H4 (cell line): Measurements from ENCODE around the gene PLCL1. TPM values are rescaled to one million over a fixed set of nuclear protein-coding genes. Genes with fewer than 3 reads are reported as not detected.

Experiments
- DNase-seq: peaks from one replicate; pipeline ENCODE4 v3.0.0-alpha.2; 2015; ENCODE audit warnings: low spot score
- total RNA-seq: library from RNA; depleted of rRNA; stranded (reverse); fragments of >200 nt; shearing (Covaris generic); gene quantifications from 2 replicates; pipeline ENCODE4 v1.2.3, GENCODE V29; 2014

Gene PLCL1
- total RNA-seq, 1 experiment from 2014 or later = 0.19 TPM

DNA sequence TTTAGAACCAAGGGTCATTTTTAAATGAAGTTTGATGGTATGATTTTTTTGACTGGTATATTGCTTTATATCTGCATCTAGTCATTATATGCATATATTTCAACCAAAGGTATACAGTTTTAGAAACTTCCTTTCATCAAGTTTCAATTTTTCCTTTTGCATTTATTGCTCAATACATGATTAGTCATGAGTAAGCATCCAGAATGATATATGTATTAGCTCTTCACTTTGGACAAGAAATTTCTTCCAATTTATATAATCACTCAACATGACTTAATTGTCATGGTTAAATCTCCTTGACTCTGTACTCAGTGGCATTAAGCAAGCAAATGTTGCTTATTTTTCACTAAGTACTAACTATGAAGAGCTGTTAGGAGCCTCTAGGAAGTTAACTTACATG is 123.6 kb downstream of the PLCL1 start:
- no peak for DNase-seq

GRCh38 chr2:197929008-197929885 is 124.9 kb downstream of the PLCL1 start:
- DNase-seq = no peak

DNA sequence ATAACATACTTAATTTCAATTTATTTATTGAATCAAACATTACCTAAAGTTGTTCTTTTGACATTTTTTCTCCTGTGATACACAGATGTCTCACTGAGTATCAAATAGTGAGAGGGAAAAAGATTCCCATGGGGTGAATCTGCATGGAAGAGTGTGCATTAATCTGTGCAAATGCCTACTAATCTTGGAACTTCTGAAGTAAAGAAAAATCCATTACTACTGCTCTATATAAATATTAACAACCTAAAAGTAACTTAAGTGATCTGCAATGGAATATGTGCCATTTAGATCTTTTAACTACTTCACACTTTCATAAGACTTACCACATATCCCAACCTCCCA is 125.5 kb downstream of the PLCL1 start:
- no peak for DNase-seq

- DNase-seq = no peak
Observed at GRCh38 chr2:197930570-197931278, 126.3 kb downstream of the PLCL1 start.

DNA sequence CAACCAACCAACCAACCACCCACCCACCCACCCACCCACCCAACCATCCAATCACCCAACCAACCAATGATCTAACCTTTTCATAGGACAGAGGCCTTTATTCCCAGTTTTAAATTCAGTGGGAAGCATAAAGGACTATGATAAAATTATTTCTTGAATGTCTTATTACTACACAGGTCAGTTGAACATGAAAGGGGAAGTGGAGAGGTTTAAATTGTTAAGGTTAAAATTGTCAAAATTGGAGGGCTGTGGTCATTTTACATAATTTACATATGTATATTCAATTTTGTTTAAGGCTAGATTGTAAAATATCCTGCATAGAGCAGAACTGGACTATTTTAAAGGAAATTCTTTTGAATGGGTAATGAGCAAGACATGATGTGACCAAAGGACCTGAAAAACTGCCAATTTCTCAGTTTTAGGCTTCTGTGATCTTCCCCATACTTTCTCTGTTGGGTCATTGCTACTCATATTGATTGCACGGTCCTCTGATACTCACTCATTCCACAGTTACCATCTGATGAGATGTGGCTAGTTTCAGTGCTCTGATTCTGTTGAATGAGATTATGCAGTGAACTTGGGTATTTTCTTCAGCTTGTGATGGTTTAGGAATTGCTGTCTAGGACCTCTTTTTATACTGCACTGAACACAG is 127.4 kb downstream of the PLCL1 start:
- no peak for DNase-seq

DNA sequence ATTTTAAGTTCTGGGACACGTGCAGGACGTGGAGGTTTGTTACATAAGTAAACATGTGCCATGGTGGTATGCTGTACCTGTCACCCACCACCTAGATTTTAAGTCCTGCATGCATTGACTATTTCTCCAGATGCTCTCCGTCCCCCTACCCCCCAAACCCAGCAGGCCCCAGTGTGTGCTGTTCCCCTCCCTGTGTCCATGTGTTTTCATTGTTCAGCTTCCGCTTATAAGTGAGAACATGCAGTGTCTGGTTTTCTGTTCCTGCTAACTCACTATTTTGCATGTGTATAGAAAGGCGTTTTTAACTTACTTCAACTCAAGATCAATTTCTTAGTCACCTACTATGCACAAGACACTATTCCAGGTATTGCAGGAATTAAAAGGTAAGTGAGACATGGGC is 128.0 kb downstream of the PLCL1 start:
- no peak for DNase-seq

- DNase-seq = no peak
Observed at GRCh38 chr2:197934261-197934933, 130.0 kb downstream of the PLCL1 start.

GRCh38 chr2:197934934-197935289 is 130.5 kb downstream of the PLCL1 start:
- no peak for DNase-seq

DNA sequence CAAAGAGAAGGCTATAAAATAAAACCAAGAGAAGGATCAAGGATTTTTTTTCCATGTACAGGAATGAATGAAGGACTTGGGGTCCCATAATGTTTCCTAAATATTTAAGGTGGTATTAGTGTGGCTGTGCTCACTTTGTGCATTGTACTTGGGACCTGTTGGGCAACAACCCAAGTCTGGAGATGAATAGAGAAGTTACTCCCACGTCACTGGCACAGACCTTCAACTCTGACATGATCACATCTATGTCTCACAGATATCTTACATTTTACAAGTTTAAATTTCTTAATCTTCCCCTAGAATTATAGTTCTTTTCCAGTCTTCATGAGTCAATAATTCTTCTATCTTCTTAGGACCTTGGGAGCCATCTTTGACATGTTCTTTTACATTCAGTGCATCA is 133.4 kb downstream of the PLCL1 start:
- no peak for DNase-seq

DNA sequence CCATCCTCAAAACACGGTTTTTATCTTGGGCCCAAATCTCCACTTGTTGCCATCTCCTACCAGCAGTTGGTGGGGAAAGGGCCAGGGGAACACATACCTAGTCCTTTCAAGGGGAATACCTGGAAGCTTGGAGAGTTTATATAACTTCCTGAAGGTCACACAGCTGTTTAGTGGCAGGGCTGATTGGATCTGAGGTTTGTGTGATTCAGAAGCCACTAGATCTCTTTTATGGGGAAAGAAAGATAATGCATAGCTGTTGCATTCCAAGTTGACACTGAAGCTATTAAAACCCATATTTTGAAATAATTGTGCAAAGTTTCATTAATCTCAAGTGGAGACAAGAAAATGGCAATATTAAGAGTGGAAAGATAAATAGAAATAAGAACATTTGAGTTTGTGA is 134.2 kb downstream of the PLCL1 start:
- no peak for DNase-seq

- no peak for DNase-seq
Observed at GRCh38 chr2:197939787-197940186, 135.4 kb downstream of the PLCL1 start.

DNA sequence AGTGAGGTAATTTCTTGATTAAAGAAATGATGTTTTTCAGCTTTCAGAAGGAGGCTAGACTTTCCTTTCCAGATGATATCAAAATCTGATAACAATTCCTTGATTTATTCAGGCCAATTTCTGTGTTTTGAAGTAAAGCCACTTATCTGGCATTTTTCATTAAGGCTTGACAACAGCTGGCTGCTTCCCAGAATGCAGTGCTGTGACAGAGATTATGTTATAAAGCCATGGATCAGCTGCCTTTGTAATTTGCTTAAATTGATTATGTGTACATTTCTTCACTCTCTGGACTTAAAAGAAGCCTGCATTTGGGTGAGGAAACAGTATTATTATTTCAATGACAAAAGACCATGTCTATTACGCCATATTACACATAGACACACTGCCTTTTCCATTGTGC is 136.0 kb downstream of the PLCL1 start:
- no peak for DNase-seq

DNA sequence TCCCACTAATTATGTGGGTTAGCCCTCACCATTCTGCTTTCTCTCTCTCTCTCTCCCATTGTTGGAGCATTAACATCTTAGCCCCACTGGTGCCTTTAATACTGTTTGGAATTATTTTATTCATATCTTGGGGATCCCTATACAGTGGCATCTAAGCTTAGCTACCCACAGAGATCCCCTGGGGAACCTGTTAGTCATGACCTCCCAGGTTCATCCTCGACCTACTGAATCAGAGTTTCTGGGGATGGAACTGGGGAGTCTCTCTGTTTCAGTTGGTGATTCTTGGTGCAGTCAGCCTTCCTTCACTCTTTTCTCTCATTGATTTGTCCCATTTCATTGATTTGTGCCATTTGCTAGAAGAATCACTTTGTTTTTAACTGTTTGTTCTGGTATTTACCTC is 137.3 kb downstream of the PLCL1 start:
- no peak for DNase-seq

- no peak for DNase-seq
Observed at GRCh38 chr2:197943731-197944130, 139.3 kb downstream of the PLCL1 start.

DNA sequence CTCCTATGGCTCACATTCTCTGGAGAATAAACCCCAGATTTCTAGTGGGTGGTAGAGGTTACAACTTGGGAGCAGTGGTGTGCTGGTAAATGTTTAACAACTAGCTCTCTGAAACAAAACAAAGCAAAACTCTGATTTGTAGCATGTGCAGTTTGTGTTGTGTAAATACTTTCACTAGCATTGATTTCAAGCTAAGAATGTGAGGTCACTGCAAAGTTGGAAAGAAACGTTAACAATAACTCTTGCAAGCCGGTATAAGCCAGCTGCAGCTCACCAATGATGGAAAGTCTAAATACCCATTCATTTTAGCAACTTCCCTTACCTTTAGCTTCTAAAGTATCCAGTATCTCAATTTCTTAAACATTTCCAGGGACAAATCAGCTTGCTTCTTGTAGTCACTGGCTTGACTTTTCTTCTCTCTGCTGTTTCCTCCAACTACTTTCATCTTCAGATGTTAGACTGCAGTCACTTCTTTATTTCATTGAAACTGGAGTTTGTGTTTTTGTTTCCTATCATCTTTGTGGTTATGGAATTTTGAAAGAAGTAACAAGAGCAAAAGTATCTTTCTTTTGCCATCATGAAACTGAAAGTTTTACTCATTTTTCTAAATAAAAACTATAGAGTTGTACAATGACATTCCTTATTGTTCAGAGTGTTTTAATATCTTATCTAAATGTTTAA is 140.2 kb downstream of the PLCL1 start:
- DNase-seq = no peak

- DNase-seq = peak; percentile 5
Observed at GRCh38 chr2:197946562-197946961, 142.2 kb downstream of the PLCL1 start.

DNA sequence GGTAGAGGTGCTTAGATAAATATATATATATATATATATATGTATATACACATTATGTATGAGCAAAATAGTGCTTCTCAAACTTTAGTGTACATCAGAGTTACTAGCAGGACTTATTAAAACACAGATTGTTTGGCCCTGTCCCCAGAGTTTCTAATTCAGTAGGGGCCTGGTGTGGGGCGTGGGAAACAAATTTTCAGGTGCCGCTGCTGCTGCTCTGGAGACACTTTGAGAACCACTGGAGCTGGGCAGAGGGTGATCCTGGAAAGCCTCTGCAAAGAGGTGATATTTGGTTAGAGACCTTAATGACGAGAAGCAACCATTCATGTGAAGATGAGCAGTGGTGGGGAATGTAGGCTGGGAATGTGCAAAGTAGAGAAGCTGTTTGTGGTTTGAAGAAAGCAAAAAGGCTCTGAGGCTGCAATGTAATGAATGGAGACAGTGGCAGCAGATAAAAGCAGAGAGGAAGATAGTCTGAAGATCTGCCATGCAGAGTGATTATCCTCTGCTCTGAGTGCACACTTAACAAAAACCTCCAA is 142.9 kb downstream of the PLCL1 start:
- no peak for DNase-seq

GRCh38 chr2:197949224-197949623 is 144.8 kb downstream of the PLCL1 start:
- DNase-seq = no peak

- no peak for DNase-seq
Observed at GRCh38 chr2:197950006-197950405, 145.6 kb downstream of the PLCL1 start.

DNA sequence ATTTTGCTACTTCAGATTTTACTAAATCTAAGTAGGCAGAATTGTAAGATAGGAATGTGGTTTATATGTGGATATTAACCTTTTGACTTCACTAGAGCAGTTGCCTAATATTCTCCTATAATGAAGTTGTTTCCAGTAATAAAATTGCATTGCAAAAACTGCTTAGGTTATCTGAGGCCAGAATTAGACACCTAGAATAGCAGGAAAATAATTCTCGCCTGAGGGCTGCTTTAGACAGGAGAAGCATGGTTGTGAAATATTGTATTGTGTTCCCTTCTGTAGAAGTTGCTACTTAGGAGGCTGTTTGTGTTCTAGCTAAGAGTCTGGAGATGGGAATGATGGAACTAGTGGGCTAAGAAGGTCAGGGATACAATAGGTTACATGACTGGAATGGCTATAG is 146.3 kb downstream of the PLCL1 start:
- no peak for DNase-seq

DNA sequence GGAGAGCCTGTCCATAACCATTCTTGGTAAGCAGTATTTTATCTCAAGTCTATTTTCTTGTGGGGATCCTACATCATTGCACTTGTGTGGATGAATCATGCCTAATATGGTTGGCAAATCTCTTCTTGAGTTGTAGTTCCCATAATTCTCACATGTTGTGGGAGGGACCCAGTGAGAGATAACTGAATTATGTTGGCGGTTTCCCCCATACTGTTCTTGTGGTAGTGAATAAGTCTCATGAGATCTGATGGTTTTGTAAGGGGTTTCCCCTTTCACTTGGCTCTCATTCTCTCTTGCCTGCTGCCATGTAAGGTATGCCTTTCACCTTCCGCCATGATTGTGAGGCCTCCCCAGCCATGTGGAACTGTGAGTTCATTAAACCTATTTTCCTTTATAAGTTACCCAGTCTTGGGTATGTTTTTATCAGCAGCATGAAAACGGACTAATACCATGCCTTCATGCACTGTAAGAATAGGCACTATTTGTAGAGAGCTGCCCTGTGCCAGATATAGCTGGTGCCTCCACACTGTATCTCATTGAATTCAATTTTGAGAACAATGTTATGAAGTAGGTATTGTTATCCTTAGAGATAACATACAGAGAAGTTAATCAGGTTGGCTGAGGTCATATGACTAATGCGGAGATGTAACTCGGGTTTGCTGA is 148.3 kb downstream of the PLCL1 start:
- DNase-seq = no peak
